SHP77 (cell line): ENCODE results near the gene KRTAP2-1.
"Not testable (repeated sequence)": the region's sequence is repeated elsewhere in the genome, so short reads cannot be mapped to it uniquely, and the experiment has no call there.

ENCODE experiments used
- DNase-seq, 2 experiments: peaks; one replicate each; lab custom pipeline; 2025; lab: John Stamatoyannopoulos, UW

KRTAP2-1 gene

GRCh38 chr17:41057547-41057946 lies 10.4 kb upstream of the KRTAP2-1 start:
- DNase-seq: no peak

GRCh38 chr17:41055130-41055529 lies 8.0 kb upstream of the KRTAP2-1 start, which contains the start of gene KRTAP2-2:
TSS of gene KRTAP2-2 (minus strand) at chr17:41055230. CDS start at chr17:41055211, 19 bp downstream.
- DNase-seq: not testable (repeated sequence)

GRCh38 chr17:41054556-41054955 lies 7.4 kb upstream of the KRTAP2-1 start:
- DNase-seq: not testable (repeated sequence)

- DNase-seq: no peak
Measured at GRCh38 chr17:41054025-41054424, 6.9 kb upstream of the KRTAP2-1 start.

- DNase-seq: no peak
Measured at GRCh38 chr17:41052566-41052965, 5.5 kb upstream of the KRTAP2-1 start.

- no peak for DNase-seq
Measured at GRCh38 chr17:41049110-41049509, 2.0 kb upstream of the KRTAP2-1 start.

- no peak for DNase-seq
Measured at GRCh38 chr17:41048441-41048840, 1.3 kb upstream of the KRTAP2-1 start.

- DNase-seq: no peak
Measured at GRCh38 chr17:41042953-41043352, 4.2 kb downstream of the KRTAP2-1 start.

GRCh38 chr17:41040783-41041571 lies 6.1 kb downstream of the KRTAP2-1 start, which contains the start of gene KRTAP1-1:
TSS of gene KRTAP1-1 (minus strand) at chr17:41041450. CDS start at chr17:41041397, 53 bp downstream.
- DNase-seq: not testable (repeated sequence)

- DNase-seq: no peak
Measured at GRCh38 chr17:41037853-41038350, 9.2 kb downstream of the KRTAP2-1 start.

GRCh38 chr17:41034346-41034935 lies 12.7 kb downstream of the KRTAP2-1 start, which contains the start of gene KRTAP1-3:
TSS of gene KRTAP1-3 (minus strand) at chr17:41034874. CDS start at chr17:41034821, 53 bp downstream.
- DNase-seq: peak in 1 of 2 experiments; percentile 6

- no peak for DNase-seq
Measured at GRCh38 chr17:41029633-41030245, 17.4 kb downstream of the KRTAP2-1 start, which contains the start of gene KRTAP1-4. TSS of gene KRTAP1-4 (minus strand) at chr17:41030195. CDS start at chr17:41030078, 117 bp downstream.

GRCh38 chr17:41026715-41027471 lies 20.2 kb downstream of the KRTAP2-1 start, which contains the start of gene KRTAP1-5:
TSS of gene KRTAP1-5 (minus strand) at chr17:41027208. CDS start at chr17:41027155, 53 bp downstream.
- no peak for DNase-seq

GRCh38 chr17:41024697-41025096 lies 22.4 kb downstream of the KRTAP2-1 start:
- DNase-seq: no peak

- DNase-seq: no peak
Measured at GRCh38 chr17:41020336-41020735, 26.8 kb downstream of the KRTAP2-1 start.

GRCh38 chr17:41019415-41019814 lies 27.7 kb downstream of the KRTAP2-1 start:
- no peak for DNase-seq

- DNase-seq: no peak
Measured at GRCh38 chr17:41018541-41018940, 28.6 kb downstream of the KRTAP2-1 start.

- DNase-seq: no peak
Measured at GRCh38 chr17:41016578-41017215, 30.4 kb downstream of the KRTAP2-1 start.

GRCh38 chr17:41015454-41015853 lies 31.7 kb downstream of the KRTAP2-1 start:
- DNase-seq: no peak

- no peak for DNase-seq
Measured at GRCh38 chr17:41013606-41014005, 33.5 kb downstream of the KRTAP2-1 start.

- no peak for DNase-seq
Measured at GRCh38 chr17:41013181-41013580, 33.9 kb downstream of the KRTAP2-1 start.
